Keratinocyte (primary cell): ENCODE results near the gene MYT1. TPM values are rescaled to one million over a fixed set of nuclear protein-coding genes. Genes with fewer than 3 reads are reported as not detected.

Source experiments
- DNase-seq: peaks from one replicate; pipeline ENCODE4 v3.0.0-alpha.2; 2011; ENCODE audit warnings: low read depth, missing footprints, low spot score
- FAIRE-seq: peaks from 2 replicates; lab custom pipeline; 2011; peaks lifted over from hg19 to GRCh38; lab: Jason Lieb, UNC
- H2AFZ ChIP-seq: 2 replicates; pipeline ENCODE4 v1.6.0; 2012; ENCODE audit warnings: low read length, control low read depth, inconsistent platforms; ENCODE audit not compliant: control insufficient read depth
- H3K27ac ChIP-seq: 2 replicates; pipeline ENCODE4 v1.5.1; 2011; ENCODE audit warnings: low read length; ENCODE audit not compliant: control insufficient read depth, insufficient read depth
- H3K27me3 ChIP-seq: 3 replicates; pipeline ENCODE4 v1.6.0; 2011; ENCODE audit warnings: low read length; ENCODE audit not compliant: control insufficient read depth, insufficient read depth; ENCODE audit errors: extremely low read depth
- H3K36me3 ChIP-seq, 2 experiments: 2 replicates in 1 of 2; 3 replicates in 1 of 2; pipeline ENCODE4 v1.5.1; 2011; ENCODE audit warnings: low read length in 2 of 2, mild to moderate bottlenecking in 1 of 2; ENCODE audit not compliant: control insufficient read depth in 2 of 2, insufficient read depth in 2 of 2; ENCODE audit errors: extremely low read depth in 1 of 2
- H3K4me1 ChIP-seq: 3 replicates; pipeline ENCODE4 v1.5.1; 2011; ENCODE audit warnings: low read length; ENCODE audit not compliant: control insufficient read depth, insufficient read depth; ENCODE audit errors: extremely low read depth
- H3K4me2 ChIP-seq: 3 replicates; pipeline ENCODE4 v1.6.0; 2011; ENCODE audit warnings: low read depth, low read length; ENCODE audit not compliant: control insufficient read depth, insufficient read depth; ENCODE audit errors: extremely low read depth
- H3K4me3 ChIP-seq, 3 experiments: fragments of 200-600 bp in 1 of 3; sonication (generic) in 1 of 3; 2 replicates in 2 of 3; 3 replicates in 1 of 3; pipeline ENCODE4 v1.5.1; 2011 to 2016; ENCODE audit warnings: low read length in 3 of 3, mild to moderate bottlenecking in 3 of 3, control low read depth in 2 of 3, inconsistent platforms in 1 of 3, low read depth in 1 of 3, mixed read lengths in 1 of 3, mixed run types in 1 of 3, moderate library complexity in 1 of 3; ENCODE audit not compliant: control insufficient read depth in 2 of 3, insufficient read depth in 2 of 3; ENCODE audit errors: extremely low read depth in 1 of 3
- H3K79me2 ChIP-seq: 2 replicates; pipeline ENCODE4 v1.6.0; 2012; ENCODE audit warnings: low read length; ENCODE audit not compliant: control insufficient read depth, insufficient read depth
- H3K9ac ChIP-seq: 3 replicates; pipeline ENCODE4 v1.6.0; 2011; ENCODE audit warnings: low read length; ENCODE audit not compliant: control insufficient read depth, insufficient read depth; ENCODE audit errors: extremely low read depth
- H3K9me1 ChIP-seq: 3 replicates; pipeline ENCODE4 v1.6.0; 2011; ENCODE audit warnings: low read length; ENCODE audit not compliant: control insufficient read depth, insufficient read depth; ENCODE audit errors: extremely low read depth
- H3K9me3 ChIP-seq: 2 replicates; pipeline ENCODE4 v1.5.1; 2012; ENCODE audit warnings: low read depth, low read length; ENCODE audit not compliant: control insufficient read depth
- H4K20me1 ChIP-seq: 3 replicates; pipeline ENCODE4 v1.6.0; 2011; ENCODE audit warnings: low read length; ENCODE audit not compliant: control insufficient read depth, insufficient read depth; ENCODE audit errors: extremely low read depth
- CTCF ChIP-seq, 3 experiments: IDR thresholded peaks in 1 of 3; conservative IDR thresholded peaks in 1 of 3; optimal IDR thresholded peaks in 1 of 3; 2 replicates in 2 of 3; 3 replicates in 1 of 3; pipeline versions ENCODE3 to v1.5.1; 2011; ENCODE audit warnings: low read length in 3 of 3, mild to moderate bottlenecking in 3 of 3, moderate library complexity in 2 of 3, control low read depth in 1 of 3, inconsistent platforms in 1 of 3; ENCODE audit not compliant: insufficient read depth in 2 of 3; ENCODE audit errors: extremely low read depth in 1 of 3
- EZH2 ChIP-seq: IDR thresholded peaks from one replicate; pipeline ENCODE4 v1.6.1; 2012; ENCODE audit warnings: inconsistent platforms, mild to moderate bottlenecking, low read length, moderate library complexity
- dilution Hi-C: fragments of 300-500 bp; cut with MboI; formaldehyde crosslinking; loops from one replicate; pipeline ENCODE4 v1.7.0; 2020; ENCODE audit warnings: low sequenced_read_pairs; ENCODE audit not compliant: extremely low pct_ligation_motif_present
- polyA plus RNA-seq, 5 experiments: library from polyadenylated mRNA; depleted of rRNA in 3 of 5; stranded (reverse) in 3 of 5; stranded (forward) in 1 of 5; unstranded in 1 of 5; fragments of >200 nt; gene quantifications; 1 replicate in 1 of 5; 2 replicates in 3 of 5; 3 replicates in 1 of 5; pipeline versions ENCODE4 v1.2.1 to v1.2.3, GENCODE V29; 2011 to 2012; ENCODE audit warnings: missing spikeins in 2 of 5, low read depth in 1 of 5, low replicate concordance in 1 of 5

The MYT1 gene
- polyA plus RNA-seq, 1 donor (not counting 4 experiments of a cell fraction or from before 2014, with no cell fraction given) = not detected

- Histone ChIP-seq H3K27me3 (peaks cover 9% of the 10 kb centered on the region), H3K9me1 (no peaks in the 10 kb centered on the region), H3K4me1 (no peaks in the 10 kb centered on the region), H2AFZ (no peak overlapping the region), H4K20me1 (no peaks in the 10 kb centered on the region), H3K4me3 (no peak overlapping the region), H3K4me2 (no peak overlapping the region), H3K9ac (no peak overlapping the region), H3K27ac (no peak overlapping the region), H3K36me3 (no peaks in the 10 kb centered on the region), H3K79me2 (no peaks in the 10 kb centered on the region), H3K9me3 (no peaks in the 10 kb centered on the region)
- no peak for FAIRE-seq
- dilution Hi-C loops = no loop called here
- TF ChIP-seq EZH2 (no peak), CTCF (optimal IDR thresholded peaks at IDR 0.05 in 1 of 3, IDR thresholded peaks at IDR 0.05 in 1 of 3, conservative IDR thresholded peaks at IDR 0.05 in 1 of 3; ENCODE audit: extremely low read depth in 1 of 3, insufficient read depth in 2 of 3, low read length in 3 of 3) (no peak)
- no peak for DNase-seq
Measured at GRCh38 chr20:64191002-64191401, 26.8 kb downstream of the MYT1 start.

- Histone ChIP-seq H3K4me2 (no peak overlapping the region), H4K20me1 (no peaks in the 10 kb centered on the region), H2AFZ (no peak overlapping the region), H3K27ac (no peak overlapping the region), H3K9me3 (no peaks in the 10 kb centered on the region), H3K79me2 (no peaks in the 10 kb centered on the region), H3K27me3 (peaks cover 9% of the 10 kb centered on the region), H3K4me3 (no peak overlapping the region), H3K9me1 (no peaks in the 10 kb centered on the region), H3K36me3 (no peaks in the 10 kb centered on the region), H3K9ac (no peak overlapping the region), H3K4me1 (no peaks in the 10 kb centered on the region)
- dilution Hi-C loops = no loop called here
- TF ChIP-seq EZH2 (no peak), CTCF (optimal IDR thresholded peaks at IDR 0.05 in 1 of 3, IDR thresholded peaks at IDR 0.05 in 1 of 3, conservative IDR thresholded peaks at IDR 0.05 in 1 of 3; ENCODE audit: extremely low read depth in 1 of 3, insufficient read depth in 2 of 3, low read length in 3 of 3) (no peak)
- no peak for FAIRE-seq
- no peak for DNase-seq
Measured at GRCh38 chr20:64192406-64192805, 28.2 kb downstream of the MYT1 start.
